ENCODE data around the gene TMPRSS9.
"Not testable (repeated sequence)": the region's sequence is repeated elsewhere in the genome, so short reads cannot be mapped to it uniquely, and the experiment has no call there.

The TMPRSS9 gene

GRCh38 chr19:2458776-2459175 is 98.7 kb downstream of the TMPRSS9 start:
- not testable (repeated sequence) for H3K36me3 ChIP-seq (ENCODE audit: control insufficient read depth, insufficient read depth, low read length); H3K9ac ChIP-seq (ENCODE audit: low read length); H3K27me3 ChIP-seq (ENCODE audit: control insufficient read depth, insufficient read depth, low read length); H3K4me3 ChIP-seq (ENCODE audit: low read length); H3K9me3 ChIP-seq (ENCODE audit: control insufficient read depth, low read length)
- H3K4me1 ChIP-seq (ENCODE audit: control insufficient read depth, insufficient read depth, low read length) = peaks cover 34% of the 10 kb centered on the region

DNA sequence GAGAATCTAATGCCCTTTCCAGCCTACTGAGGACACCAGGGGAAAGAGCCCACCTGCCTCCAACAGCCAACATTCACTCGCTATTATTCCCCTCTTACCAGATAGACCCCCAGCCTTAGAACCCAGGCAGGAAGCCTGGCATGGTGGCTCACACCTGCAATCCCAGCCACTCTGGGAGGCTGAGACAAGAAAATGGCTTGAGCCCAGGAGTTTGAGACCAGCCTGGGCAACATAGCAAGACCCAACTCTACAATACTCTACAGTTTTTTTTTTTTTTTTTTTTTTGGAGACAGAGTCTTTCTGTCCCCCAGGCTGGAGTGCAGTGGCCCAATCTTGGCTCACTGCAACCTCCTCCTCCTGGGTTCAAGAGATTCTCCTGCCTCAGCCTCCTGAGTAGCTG is 100.2 kb downstream of the TMPRSS9 start:
- Histone ChIP-seq H3K4me3 (ENCODE audit: low read length) (no peak overlapping the region), H3K4me1 (ENCODE audit: control insufficient read depth, insufficient read depth, low read length) (peaks cover 33% of the 10 kb centered on the region), H3K9ac (ENCODE audit: low read length) (no peak overlapping the region), H3K9me3 (ENCODE audit: control insufficient read depth, low read length) (no peaks in the 10 kb centered on the region), H3K27me3 (ENCODE audit: control insufficient read depth, insufficient read depth, low read length) (no peaks in the 10 kb centered on the region), H3K36me3 (ENCODE audit: control insufficient read depth, insufficient read depth, low read length) (no peaks in the 10 kb centered on the region)

DNA sequence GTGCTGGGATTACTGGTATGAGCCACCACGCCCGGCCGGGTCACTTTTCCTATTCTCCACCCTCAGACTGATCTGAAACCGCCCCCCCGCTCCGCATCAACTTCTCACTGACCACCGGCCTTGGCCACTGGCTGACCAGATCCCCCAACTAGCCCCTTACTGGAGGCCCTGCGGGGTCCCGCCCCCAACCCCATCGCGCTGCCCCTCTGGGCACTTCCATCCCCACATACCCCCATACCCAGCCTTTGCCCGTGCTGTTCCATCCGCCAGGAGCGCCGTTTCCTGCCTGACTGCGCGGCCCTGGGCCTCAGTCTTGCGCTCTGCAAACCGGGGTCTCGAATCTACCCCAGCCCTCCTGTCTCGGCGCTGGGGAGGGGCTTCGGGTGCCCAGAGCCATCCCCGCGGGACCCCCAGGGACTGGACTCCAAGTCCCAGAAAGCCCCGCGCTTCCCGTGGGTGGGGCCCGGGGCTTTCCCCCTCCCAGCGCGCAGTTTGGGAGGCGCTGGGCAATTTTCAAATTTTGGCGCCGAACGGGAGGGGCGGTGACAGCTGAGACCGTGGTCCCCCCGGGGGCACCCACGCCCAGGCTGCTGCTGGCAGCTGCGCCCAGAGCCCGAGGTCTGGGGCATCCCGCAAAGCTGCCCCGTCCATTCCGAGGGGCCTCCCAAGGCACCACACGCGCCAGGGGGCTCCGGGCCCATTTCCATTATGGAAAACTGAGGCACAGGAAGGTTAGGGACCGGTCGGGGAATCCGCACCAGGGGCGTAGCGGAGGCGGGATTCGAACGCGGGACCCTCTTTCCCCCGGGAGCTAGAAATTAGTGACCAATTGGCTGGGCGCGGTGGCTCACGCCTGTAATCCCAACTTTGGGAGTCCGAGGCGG is 101.9 kb downstream of the TMPRSS9 start:
- Histone ChIP-seq H3K4me1 (ENCODE audit: control insufficient read depth, insufficient read depth, low read length) (peaks cover 25% of the 10 kb centered on the region), H3K9me3 (ENCODE audit: control insufficient read depth, low read length) (no peaks in the 10 kb centered on the region), H3K9ac (ENCODE audit: low read length) (peak overlapping the region; percentile 47), H3K36me3 (ENCODE audit: control insufficient read depth, insufficient read depth, low read length) (no peaks in the 10 kb centered on the region), H3K4me3 (ENCODE audit: low read length) (peak overlapping the region; percentile 41), H3K27me3 (ENCODE audit: control insufficient read depth, insufficient read depth, low read length) (no peaks in the 10 kb centered on the region)

DNA sequence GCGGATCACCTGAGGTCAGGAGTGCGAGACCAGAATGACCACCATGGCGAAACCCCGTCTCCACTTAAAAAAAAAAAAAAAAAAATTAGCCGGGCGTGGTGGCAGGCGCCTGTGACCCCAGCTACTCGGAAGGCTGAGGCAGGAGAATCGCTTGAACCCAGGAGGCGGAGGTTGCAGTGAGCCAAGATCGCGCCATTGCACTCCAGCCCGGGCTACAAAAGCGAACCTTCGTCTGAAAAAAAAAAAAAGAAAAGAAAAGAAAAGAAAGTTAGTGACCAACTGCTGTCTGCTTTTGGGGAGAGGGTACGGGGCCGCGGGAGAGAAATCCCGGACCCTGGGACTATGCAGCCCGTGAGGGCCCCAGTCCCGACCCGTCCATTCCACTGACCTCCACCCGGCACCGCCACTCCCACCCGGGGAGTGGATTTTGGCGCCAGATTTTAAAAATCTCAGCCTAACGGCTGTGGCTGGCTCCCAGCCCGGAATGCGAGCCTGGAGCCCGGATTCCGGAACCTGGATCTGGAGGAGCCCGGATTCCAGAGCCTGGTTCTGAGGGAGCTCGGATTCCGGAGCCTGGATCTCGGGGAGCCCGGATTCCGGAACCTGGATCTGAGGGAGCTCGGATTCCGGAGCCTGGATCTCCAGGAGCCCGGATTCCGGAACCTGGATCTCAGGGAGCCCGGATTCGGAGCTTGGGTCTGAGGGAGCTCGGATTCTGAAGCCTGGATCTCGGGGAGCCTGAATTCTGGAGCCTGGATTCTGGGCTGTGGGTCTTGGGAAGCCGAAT is 102.8 kb downstream of the TMPRSS9 start:
- H3K4me1 ChIP-seq (ENCODE audit: control insufficient read depth, insufficient read depth, low read length) = peaks cover 19% of the 10 kb centered on the region
- H3K9me3 ChIP-seq (ENCODE audit: control insufficient read depth, low read length) = no peaks in the 10 kb centered on the region
- no peaks in the 10 kb centered on the region for H3K27me3 ChIP-seq (ENCODE audit: control insufficient read depth, insufficient read depth, low read length)
- no peak overlapping the region for H3K9ac ChIP-seq (ENCODE audit: low read length)
- H3K36me3 ChIP-seq (ENCODE audit: control insufficient read depth, insufficient read depth, low read length) = no peaks in the 10 kb centered on the region
- H3K4me3 ChIP-seq (ENCODE audit: low read length) = peak overlapping the region; percentile 41

- not testable (repeated sequence) for H3K4me3 ChIP-seq (ENCODE audit: low read length); H3K27me3 ChIP-seq (ENCODE audit: control insufficient read depth, insufficient read depth, low read length); H3K9ac ChIP-seq (ENCODE audit: low read length); H3K9me3 ChIP-seq (ENCODE audit: control insufficient read depth, low read length); H3K36me3 ChIP-seq (ENCODE audit: control insufficient read depth, insufficient read depth, low read length)
- peaks cover 19% of the 10 kb centered on the region for H3K4me1 ChIP-seq (ENCODE audit: control insufficient read depth, insufficient read depth, low read length)
These were observed 103.6 kb downstream of the TMPRSS9 start for GRCh38 chr19:2463694-2464093.

DNA sequence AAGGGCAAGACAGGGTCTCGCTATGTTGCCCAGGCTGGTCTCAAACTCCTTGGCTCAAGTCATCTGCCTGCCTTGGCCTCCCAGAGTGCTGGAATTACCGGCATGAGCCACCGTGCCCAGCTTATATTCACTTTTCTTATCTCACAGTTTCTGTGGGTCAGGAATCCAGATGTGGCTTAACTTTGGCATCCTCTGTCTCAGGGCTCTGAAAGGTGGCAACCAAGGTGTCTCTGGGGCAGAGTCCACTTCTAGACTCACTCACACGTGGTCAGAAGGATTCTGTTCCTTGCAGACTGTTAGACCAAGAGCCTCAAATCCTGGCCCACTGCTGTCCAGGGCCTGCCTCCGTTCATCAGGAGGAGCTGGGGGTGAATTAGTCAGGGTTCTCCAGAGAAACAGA is 104.3 kb downstream of the TMPRSS9 start:
- H3K36me3 ChIP-seq (ENCODE audit: control insufficient read depth, insufficient read depth, low read length) = no peaks in the 10 kb centered on the region

GRCh38 chr19:2468596-2468995 is 108.5 kb downstream of the TMPRSS9 start:
- Histone ChIP-seq H3K9me3 (ENCODE audit: control insufficient read depth, low read length) (no peaks in the 10 kb centered on the region), H3K9ac (ENCODE audit: low read length) (no peak overlapping the region), H3K4me1 (ENCODE audit: control insufficient read depth, insufficient read depth, low read length) (no peaks in the 10 kb centered on the region), H3K27me3 (ENCODE audit: control insufficient read depth, insufficient read depth, low read length) (no peaks in the 10 kb centered on the region), H3K36me3 (ENCODE audit: control insufficient read depth, insufficient read depth, low read length) (no peaks in the 10 kb centered on the region), H3K4me3 (ENCODE audit: low read length) (no peak overlapping the region)

More for the DNA sequence above, 104.3 kb downstream of the TMPRSS9 start:
- Histone ChIP-seq H3K4me1 (ENCODE audit: control insufficient read depth, insufficient read depth, low read length) (peaks cover 19% of the 10 kb centered on the region), H3K4me3 (ENCODE audit: low read length) (no peak overlapping the region), H3K27me3 (ENCODE audit: control insufficient read depth, insufficient read depth, low read length) (no peaks in the 10 kb centered on the region), H3K9ac (ENCODE audit: low read length) (no peak overlapping the region), H3K9me3 (ENCODE audit: control insufficient read depth, low read length) (no peaks in the 10 kb centered on the region)

DNA sequence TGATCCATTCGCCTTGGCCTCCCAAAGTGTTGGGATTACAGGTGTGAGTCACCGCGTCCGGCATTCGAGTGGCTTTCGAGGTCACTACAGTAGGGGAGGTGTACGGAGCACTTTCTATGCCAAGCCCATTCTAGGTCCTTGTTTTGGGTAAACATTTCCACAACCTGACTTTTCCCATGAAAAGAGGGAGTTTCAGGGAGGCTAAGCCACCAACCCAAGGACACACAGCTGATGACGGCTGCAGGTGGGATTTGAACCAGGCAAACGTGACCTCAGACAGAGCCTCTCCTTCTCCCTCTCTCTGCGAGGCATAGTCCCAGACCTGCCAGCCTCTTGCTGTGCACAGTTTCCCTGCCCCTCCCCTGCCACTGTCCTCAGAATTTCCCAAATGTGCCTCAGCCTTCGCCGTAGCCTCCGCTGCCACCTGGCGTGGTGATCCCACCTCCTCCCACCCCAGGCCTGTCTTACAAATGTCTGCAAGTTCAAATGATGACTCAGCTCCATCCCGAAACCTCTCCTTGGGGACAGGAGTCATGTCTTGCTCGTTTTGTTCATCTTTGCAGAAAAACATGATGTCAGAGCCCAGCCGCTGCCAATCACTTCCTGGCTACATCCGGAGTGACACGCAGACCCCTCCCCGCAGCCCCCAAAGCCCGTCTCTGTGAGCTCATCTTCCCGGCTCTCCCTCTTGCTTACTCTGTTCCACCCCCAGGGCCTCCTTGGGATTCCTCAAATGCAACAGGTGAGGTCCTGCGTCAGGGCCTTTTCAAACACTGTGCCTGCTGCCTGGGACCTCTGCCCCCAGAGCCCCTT is 109.2 kb downstream of the TMPRSS9 start:
- no peaks in the 10 kb centered on the region for H3K9me3 ChIP-seq (ENCODE audit: control insufficient read depth, low read length)
- H3K4me3 ChIP-seq (ENCODE audit: low read length) = no peak overlapping the region
- no peaks in the 10 kb centered on the region for H3K4me1 ChIP-seq (ENCODE audit: control insufficient read depth, insufficient read depth, low read length)
- H3K9ac ChIP-seq (ENCODE audit: low read length) = no peak overlapping the region
- no peaks in the 10 kb centered on the region for H3K27me3 ChIP-seq (ENCODE audit: control insufficient read depth, insufficient read depth, low read length)
- no peaks in the 10 kb centered on the region for H3K36me3 ChIP-seq (ENCODE audit: control insufficient read depth, insufficient read depth, low read length)

DNA sequence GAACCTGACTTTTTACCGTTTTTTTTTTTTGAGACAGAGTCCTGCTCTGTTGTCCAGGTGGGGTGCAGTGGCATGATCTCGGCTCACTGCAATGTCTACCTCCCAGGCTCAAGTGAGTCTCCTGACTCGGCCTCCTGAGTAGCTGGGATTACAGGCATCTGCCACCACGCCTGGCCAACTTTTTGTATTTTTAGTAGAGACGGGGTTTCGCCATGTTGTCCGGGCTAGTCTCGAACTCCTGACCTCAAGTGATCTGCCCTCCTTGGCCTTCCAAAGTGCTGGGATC is 109.8 kb downstream of the TMPRSS9 start:
- H3K4me1 ChIP-seq (ENCODE audit: control insufficient read depth, insufficient read depth, low read length); H3K9me3 ChIP-seq (ENCODE audit: control insufficient read depth, low read length); H3K36me3 ChIP-seq (ENCODE audit: control insufficient read depth, insufficient read depth, low read length); H3K27me3 ChIP-seq (ENCODE audit: control insufficient read depth, insufficient read depth, low read length); H3K4me3 ChIP-seq (ENCODE audit: low read length); H3K9ac ChIP-seq (ENCODE audit: low read length): not testable (repeated sequence)

GRCh38 chr19:2474232-2475017 is 114.4 kb downstream of the TMPRSS9 start:
- Histone ChIP-seq H3K9ac (ENCODE audit: low read length) (peak overlapping the region; percentile 53), H3K4me3 (ENCODE audit: low read length) (peak overlapping the region; percentile 46), H3K27me3 (ENCODE audit: control insufficient read depth, insufficient read depth, low read length) (no peaks in the 10 kb centered on the region), H3K9me3 (ENCODE audit: control insufficient read depth, low read length) (no peaks in the 10 kb centered on the region), H3K36me3 (ENCODE audit: control insufficient read depth, insufficient read depth, low read length) (no peaks in the 10 kb centered on the region), H3K4me1 (ENCODE audit: control insufficient read depth, insufficient read depth, low read length) (peaks cover 28% of the 10 kb centered on the region)

DNA sequence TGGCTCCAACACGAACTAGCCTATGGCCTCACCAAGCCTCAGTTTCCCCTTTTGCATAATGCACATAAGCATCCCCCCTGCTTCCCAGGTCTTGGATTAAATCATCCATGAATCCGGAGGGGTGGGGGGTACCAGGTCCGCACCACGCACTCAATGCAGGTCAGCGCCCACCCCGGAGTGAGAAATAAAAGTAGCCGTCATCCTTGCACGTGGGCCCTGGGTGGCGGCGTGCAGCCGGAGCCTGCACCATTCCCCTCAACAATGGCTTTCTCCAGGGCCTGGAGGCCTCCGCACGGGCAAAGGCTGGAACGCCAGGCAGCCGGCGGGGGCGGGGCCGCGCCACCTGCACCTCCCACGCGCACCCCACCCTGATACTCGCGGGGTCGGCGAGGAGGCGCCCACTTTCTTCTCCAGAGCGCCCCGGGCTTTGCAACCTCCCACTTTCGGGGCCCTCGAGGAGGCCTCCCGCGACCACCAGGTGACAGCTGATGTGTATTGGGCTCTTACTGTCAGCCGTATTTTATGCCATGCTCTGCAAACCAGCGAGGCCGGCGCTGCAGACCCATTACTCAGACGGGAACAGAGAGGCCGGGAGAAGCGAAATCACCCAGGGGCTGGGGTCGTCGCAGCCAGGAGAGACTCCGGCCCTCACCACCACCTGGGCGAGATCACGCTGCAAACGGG is 115.1 kb downstream of the TMPRSS9 start:
- peak overlapping the region; percentile 94 for H3K9ac ChIP-seq (ENCODE audit: low read length)
- H3K27me3 ChIP-seq (ENCODE audit: control insufficient read depth, insufficient read depth, low read length) = no peaks in the 10 kb centered on the region
- no peaks in the 10 kb centered on the region for H3K9me3 ChIP-seq (ENCODE audit: control insufficient read depth, low read length)
- no peaks in the 10 kb centered on the region for H3K36me3 ChIP-seq (ENCODE audit: control insufficient read depth, insufficient read depth, low read length)
- peak overlapping the region; percentile 95 for H3K4me3 ChIP-seq (ENCODE audit: low read length)
- peaks cover 32% of the 10 kb centered on the region for H3K4me1 ChIP-seq (ENCODE audit: control insufficient read depth, insufficient read depth, low read length)

All from mucosa of stomach (tissue), 1 donor.